ENCODE results near the gene CARD16.
"Not testable (repeated sequence)": the region's sequence is repeated elsewhere in the genome, so short reads cannot be mapped to it uniquely, and the experiment has no call there.

The CARD16 gene

DNA sequence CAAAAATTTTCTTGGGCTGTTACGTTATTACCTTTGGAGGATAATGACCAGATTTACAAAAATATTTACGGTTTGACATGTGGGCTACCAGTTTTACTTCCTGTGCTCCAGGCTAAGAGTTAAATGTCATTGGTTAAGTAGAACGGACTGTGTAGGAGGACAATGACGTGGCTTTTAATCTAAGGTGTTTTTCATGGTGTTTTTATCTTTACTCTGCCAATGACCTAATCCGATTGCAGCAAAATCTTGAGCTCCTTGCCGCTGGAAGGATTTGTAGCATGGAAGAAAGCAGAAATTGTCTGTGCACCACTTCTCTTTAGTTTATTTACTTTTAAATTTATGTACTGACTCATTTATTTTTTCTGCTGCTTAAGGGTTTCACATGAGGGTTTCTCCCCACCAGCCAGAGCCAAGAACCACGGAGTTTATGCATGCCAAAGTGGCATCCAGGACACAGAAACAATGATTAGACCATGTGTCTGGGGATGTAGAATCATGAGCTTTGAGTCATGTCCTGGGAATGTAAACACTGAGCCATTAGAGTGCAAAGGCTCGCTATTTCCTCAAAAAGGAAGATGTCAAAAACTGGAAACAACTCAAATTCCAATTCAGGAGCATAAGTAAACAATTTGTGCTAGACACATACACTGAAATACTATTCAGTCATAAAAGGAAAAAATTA lies 1.9 kb upstream of the CARD16 start:
- DNase-seq: no peak

GRCh38 chr11:105045676-105046296 lies 651 bp upstream of the CARD16 start:
- DNase-seq: no peak

DNA sequence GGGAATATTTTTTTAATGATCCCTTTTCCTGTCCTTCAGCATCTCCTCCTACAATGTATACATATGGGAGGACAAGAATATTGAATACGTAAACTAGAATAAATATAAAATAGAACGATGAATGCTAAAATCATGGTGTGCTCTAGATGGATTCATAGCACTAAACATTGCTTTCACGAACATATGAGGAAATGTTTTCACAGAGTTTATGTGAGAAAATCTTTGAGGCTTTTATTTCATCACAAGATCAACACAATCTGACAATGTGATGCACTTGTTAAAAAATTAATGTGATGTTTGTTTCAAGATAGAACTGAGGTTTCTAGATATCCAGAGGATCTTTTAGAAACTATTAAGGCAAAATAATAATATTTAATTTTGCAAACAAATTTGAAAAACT lies 3.0 kb downstream of the CARD16 start:
- no peak for DNase-seq

GRCh38 chr11:105040703-105041102 lies 4.4 kb downstream of the CARD16 start:
- no peak for DNase-seq

- DNase-seq: no peak
These were observed 10.1 kb downstream of the CARD16 start, which contains the start of gene CASP1 for GRCh38 chr11:105034813-105035620. CASP1 (minus strand) TSS chr11:105035144; CDS start chr11:105035113, 31 bp downstream.

DNA sequence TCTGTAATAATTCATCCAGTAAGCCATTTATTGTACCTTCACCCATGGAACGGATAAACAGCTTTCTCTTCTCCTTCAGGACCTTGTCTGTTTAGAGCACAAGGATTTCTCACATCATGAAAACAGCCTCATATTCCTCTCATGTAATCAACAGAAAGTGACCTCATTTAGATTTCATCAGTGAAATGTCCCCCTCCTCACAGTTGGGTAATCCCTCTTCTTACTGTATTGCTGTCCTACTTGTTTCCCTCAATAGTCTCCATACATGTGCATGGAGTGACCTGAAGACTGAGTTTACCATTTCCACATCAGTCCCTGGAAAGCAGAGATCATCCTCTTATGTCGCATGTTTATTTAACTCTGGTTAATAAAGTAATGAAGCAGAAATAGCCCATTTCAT lies 10.7 kb downstream of the CARD16 start:
- not testable (repeated sequence) for DNase-seq

DNA sequence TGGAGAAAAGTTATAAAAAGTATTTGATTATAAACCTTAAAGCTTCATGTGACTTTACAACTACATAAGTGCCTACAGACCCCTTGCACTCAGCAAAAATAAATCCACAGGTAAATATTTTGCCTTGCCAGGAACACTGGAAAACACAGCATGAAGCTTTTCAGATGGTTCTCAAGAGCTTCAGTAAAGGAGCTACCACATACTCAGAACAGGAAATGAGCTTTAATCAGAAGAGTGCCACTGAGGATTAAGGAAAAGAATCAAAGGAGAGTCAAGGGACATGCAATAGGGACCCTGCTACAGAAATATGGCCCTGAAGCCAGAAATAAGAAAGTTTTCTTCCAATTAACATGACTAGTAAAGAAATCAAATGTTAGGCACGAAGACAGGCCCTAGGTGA lies 11.4 kb downstream of the CARD16 start:
- no peak for DNase-seq

GRCh38 chr11:105033343-105033742 lies 11.8 kb downstream of the CARD16 start:
- DNase-seq: no peak

DNA sequence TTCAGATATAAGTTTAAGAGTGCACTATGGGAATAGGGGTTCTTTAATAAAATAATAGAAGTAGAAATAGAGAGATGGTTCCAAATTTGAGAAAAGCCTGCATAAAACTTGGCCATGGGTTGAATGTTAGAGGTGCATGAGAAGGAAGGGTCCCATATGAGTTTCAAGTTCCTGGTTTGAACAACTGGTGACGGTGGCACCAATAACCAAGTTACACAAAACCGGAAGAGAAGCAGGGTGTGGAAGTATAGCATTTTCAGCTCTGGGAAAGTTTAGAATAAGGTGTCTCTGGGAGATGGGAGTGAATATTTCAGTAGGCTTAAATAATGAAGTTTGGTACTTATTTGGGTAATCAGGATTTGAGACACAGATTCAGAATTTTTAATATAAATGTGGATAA lies 12.6 kb downstream of the CARD16 start:
- DNase-seq: no peak

DNA sequence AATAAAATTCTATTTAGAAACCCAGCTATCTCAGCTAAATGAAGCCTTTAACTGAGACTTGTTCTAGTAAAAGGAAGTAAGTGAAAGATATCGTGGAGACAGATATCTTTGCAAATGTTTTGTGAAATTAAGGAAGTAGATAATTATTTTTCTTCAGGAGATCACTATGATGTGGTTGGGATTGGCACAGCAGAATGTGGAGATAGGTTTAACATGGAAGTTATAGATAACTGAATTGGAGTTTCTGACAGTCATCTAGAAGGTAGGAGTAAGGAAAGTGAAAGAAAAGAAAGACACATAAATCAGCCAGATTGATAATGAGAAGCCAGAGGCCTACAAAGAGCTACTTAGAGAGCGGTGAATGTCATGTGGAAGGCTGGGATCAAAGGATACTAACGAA lies 17.5 kb downstream of the CARD16 start:
- no peak for DNase-seq

- DNase-seq: no peak
These were observed 20.7 kb downstream of the CARD16 start for GRCh38 chr11:105024394-105024793.

GRCh38 chr11:105023003-105023402 lies 22.1 kb downstream of the CARD16 start, which contains the start of gene CASP5:
CASP5 (minus strand) TSS chr11:105023168; CDS start chr11:105023136, 32 bp downstream.
- DNase-seq: no peak

- no peak for DNase-seq
These were observed 22.6 kb downstream of the CARD16 start for GRCh38 chr11:105022527-105022926.

DNA sequence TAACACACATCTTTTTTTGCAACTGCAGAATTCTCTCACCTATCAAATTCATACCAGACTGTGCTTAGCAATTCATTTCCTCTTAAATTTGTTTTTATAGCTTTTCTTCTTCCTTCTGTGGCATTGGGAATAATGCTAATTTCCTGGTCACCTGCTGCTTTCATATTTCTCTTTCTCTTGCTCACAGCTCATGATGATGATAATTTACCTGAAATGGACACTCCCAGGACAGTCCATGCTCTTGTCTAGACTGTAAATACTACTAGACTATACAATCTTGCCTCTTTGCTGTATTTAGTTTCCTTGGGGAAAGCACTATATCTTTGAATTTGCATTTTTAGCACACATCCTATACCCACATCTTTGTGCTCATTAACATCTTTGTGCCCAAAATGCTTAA lies 37.7 kb downstream of the CARD16 start:
- no peak for DNase-seq

GRCh38 chr11:105005451-105005845 lies 39.7 kb downstream of the CARD16 start:
- no peak for DNase-seq

GRCh38 chr11:105004021-105004420 lies 41.1 kb downstream of the CARD16 start:
- no peak for DNase-seq

- no peak for DNase-seq
These were observed 42.0 kb downstream of the CARD16 start for GRCh38 chr11:105003151-105003550.

DNA sequence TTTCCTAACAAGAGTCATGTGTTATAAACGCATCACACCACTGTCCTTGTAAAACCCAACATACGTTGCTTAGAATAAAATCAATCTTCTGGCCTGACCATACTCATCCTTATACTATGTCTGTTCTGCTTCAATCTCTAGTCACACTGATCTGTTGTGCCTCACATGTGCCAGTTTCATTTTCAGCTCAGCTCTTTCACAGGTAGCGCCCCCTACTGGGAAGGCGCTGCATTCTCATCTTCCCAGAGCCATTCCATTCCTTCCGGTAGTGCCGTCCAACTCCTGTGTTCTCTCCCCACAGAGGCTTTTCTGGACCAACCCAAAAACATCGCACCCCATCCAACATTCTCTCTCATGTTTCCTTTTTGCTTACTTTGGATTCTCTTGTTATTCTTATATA lies 44.3 kb downstream of the CARD16 start:
- DNase-seq: no peak

- DNase-seq: no peak
These were observed 45.0 kb downstream of the CARD16 start for GRCh38 chr11:105000167-105000566.

DNA sequence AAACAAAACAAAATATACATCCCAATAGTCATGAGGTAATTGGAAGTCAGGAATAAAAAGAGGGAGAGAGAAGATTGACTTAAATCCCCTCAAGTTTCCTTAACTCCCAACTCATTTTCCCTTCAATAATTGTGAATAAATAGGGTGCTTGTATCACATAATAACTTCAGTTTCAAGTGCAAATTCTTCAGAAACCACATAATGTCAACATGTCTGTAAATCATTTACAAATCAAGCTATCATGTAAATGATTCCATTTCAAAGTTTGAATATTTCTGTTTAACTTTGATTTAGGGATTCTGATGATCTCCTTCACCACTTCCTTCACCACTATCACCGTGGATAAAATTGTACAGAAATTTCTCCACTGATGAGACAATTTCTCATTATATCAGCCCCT lies 45.4 kb downstream of the CARD16 start:
- no peak for DNase-seq

GRCh38 chr11:104997288-104997687 lies 47.8 kb downstream of the CARD16 start:
- no peak for DNase-seq

- no peak for DNase-seq
These were observed 50.1 kb downstream of the CARD16 start for GRCh38 chr11:104995001-104995408.

GRCh38 chr11:104992781-104993180 lies 52.4 kb downstream of the CARD16 start:
- no peak for DNase-seq

GRCh38 chr11:104991994-104992393 lies 53.1 kb downstream of the CARD16 start:
- DNase-seq: no peak
